ENCODE results near the gene ARHGAP26.

Gene ARHGAP26

DNA sequence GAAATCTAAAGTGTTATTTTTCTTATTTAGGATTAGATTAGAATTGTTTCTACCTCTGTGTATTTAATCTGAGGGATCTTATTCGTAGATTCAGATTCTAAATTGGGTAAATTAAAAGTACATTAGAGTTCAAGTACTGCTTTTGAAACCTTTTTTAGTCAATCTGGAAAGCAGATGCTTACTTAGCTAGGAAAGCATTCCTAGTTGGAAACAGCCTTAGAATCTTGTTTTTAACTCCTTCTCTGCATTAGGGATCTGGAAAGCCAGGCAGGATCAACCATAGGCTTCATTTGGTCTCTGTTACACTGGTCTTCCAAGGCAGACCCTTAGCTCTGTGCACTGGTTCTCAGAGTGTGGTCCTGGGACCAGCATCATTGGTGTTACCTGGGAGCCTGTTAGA, 385.9 kb downstream of the ARHGAP26 start:
- ATAC-seq (ENCODE audit: low read depth), result no peak
- no peak for DNase-seq (ENCODE audit: low spot score in 2 of 2)
- no peak overlapping the region for H3K27ac Mint-ChIP-seq
- H3K27me3 Mint-ChIP-seq, result no peaks in the 10 kb centered on the region
- no peak overlapping the region for H3K4me3 Mint-ChIP-seq
- no peaks in the 10 kb centered on the region for H3K4me1 Mint-ChIP-seq
- H3K36me3 Mint-ChIP-seq, result peaks cover 4% of the 10 kb centered on the region
- no peaks in the 10 kb centered on the region for H3K9me3 Mint-ChIP-seq

DNA sequence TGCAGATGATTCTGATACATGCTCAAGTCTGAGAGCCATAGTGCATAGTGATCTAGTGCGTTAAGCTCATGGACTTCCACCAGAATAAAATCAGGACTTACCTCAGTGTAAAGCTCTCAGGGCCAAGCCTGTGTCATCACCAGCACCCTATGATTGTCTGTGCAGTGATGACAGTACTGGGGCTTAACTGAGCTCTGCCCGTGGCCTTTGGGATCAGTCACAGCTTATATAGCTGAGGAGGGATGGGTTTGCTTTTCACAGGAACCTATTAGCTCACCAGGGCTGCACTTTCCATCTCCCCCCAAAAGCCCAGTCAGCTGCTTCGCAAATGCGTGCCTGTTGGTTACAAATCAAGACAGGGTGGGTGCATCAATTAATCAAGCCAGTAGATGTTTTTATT, 386.4 kb downstream of the ARHGAP26 start:
- H3K4me3 Mint-ChIP-seq, result no peak overlapping the region
- DNase-seq (ENCODE audit: low spot score in 2 of 2) (no peak), ATAC-seq (ENCODE audit: low read depth) (no peak)
- H3K36me3 Mint-ChIP-seq, result peaks cover 4% of the 10 kb centered on the region
- H3K9me3 Mint-ChIP-seq, result no peaks in the 10 kb centered on the region
- no peaks in the 10 kb centered on the region for H3K4me1 Mint-ChIP-seq
- H3K27me3 Mint-ChIP-seq, result no peaks in the 10 kb centered on the region
- no peak overlapping the region for H3K27ac Mint-ChIP-seq

DNA sequence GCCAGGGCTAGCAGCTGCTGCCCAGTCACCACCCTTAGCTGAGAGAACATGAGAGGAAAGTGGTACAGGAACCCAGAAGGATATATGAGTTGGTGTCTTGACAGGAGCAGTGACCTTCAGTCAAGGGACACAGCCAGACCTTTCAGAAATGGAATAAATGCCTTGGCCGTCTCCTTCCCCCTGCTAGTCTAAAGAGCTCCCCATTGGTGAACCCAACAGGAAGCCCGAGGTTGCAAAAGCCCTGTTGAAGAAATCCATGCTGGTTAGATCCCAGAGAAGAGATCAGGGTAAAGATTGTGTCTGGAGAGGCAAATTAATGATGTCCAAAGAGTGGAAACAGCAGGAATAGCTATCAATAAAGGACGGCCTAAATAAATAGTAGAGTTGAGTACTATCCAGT, 388.9 kb downstream of the ARHGAP26 start:
- DNase-seq (ENCODE audit: low spot score in 2 of 2) (no peak), ATAC-seq (ENCODE audit: low read depth) (no peak)
- Mint-ChIP-seq H3K4me1 (no peaks in the 10 kb centered on the region), H3K27me3 (no peaks in the 10 kb centered on the region), H3K27ac (no peak overlapping the region), H3K9me3 (no peaks in the 10 kb centered on the region), H3K36me3 (peaks cover 11% of the 10 kb centered on the region), H3K4me3 (no peak overlapping the region)

GRCh38 chr5:143161885-143162540, 391.8 kb downstream of the ARHGAP26 start:
- H3K9me3 Mint-ChIP-seq, result no peaks in the 10 kb centered on the region
- H3K4me3 Mint-ChIP-seq, result no peak overlapping the region
- no peaks in the 10 kb centered on the region for H3K27me3 Mint-ChIP-seq
- no peak for DNase-seq (ENCODE audit: low spot score in 2 of 2)
- H3K4me1 Mint-ChIP-seq, result peaks cover 5% of the 10 kb centered on the region
- no peak overlapping the region for H3K27ac Mint-ChIP-seq
- no peak for ATAC-seq (ENCODE audit: low read depth)
- H3K36me3 Mint-ChIP-seq, result peaks cover 7% of the 10 kb centered on the region

GRCh38 chr5:143162810-143163209, 392.6 kb downstream of the ARHGAP26 start:
- Mint-ChIP-seq H3K4me3 (no peak overlapping the region), H3K36me3 (peaks cover 7% of the 10 kb centered on the region), H3K27ac (no peak overlapping the region), H3K27me3 (no peaks in the 10 kb centered on the region), H3K9me3 (no peaks in the 10 kb centered on the region), H3K4me1 (peaks cover 5% of the 10 kb centered on the region)
- no peak for ATAC-seq (ENCODE audit: low read depth)
- DNase-seq (ENCODE audit: low spot score in 2 of 2), result no peak

DNA sequence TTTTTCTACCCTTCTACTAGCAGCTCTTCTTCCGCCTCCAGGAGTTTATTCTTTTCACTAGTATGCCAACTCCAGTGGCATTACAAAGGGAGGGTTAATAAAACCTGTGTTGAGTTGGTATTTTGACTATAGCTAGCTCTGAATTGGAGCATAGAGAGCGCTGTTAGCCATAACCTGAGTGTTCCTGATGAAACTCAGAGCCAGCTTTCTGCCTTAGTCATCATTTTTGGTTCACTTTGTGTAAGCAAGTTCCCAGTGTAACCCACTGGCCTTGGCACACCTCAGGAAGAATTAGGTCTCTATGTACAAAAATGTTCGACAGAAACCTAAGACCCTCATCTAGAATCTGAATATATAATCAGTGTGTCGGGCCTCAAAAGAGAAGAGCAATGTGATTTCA, 394.4 kb downstream of the ARHGAP26 start:
- no peak overlapping the region for H3K4me3 Mint-ChIP-seq
- no peak overlapping the region for H3K27ac Mint-ChIP-seq
- H3K27me3 Mint-ChIP-seq, result no peaks in the 10 kb centered on the region
- ATAC-seq (ENCODE audit: low read depth) (no peak), DNase-seq (ENCODE audit: low spot score in 2 of 2) (no peak)
- no peaks in the 10 kb centered on the region for H3K9me3 Mint-ChIP-seq
- H3K36me3 Mint-ChIP-seq, result peaks cover 7% of the 10 kb centered on the region
- H3K4me1 Mint-ChIP-seq, result peaks cover 5% of the 10 kb centered on the region

- Mint-ChIP-seq H3K4me3 (no peak overlapping the region), H3K4me1 (peaks cover 5% of the 10 kb centered on the region), H3K27ac (no peak overlapping the region), H3K27me3 (no peaks in the 10 kb centered on the region), H3K36me3 (peaks cover 7% of the 10 kb centered on the region), H3K9me3 (no peaks in the 10 kb centered on the region)
- no peak for ATAC-seq (ENCODE audit: low read depth)
- DNase-seq (ENCODE audit: low spot score in 2 of 2), result no peak
Observed at GRCh38 chr5:143165049-143165880, 395.1 kb downstream of the ARHGAP26 start.

GRCh38 chr5:143166090-143166489, 395.9 kb downstream of the ARHGAP26 start:
- peaks cover 5% of the 10 kb centered on the region for H3K4me1 Mint-ChIP-seq
- H3K27me3 Mint-ChIP-seq, result no peaks in the 10 kb centered on the region
- no peak overlapping the region for H3K27ac Mint-ChIP-seq
- no peak for DNase-seq (ENCODE audit: low spot score in 2 of 2)
- ATAC-seq (ENCODE audit: low read depth), result no peak
- no peaks in the 10 kb centered on the region for H3K9me3 Mint-ChIP-seq
- peaks cover 7% of the 10 kb centered on the region for H3K36me3 Mint-ChIP-seq
- no peak overlapping the region for H3K4me3 Mint-ChIP-seq

DNA sequence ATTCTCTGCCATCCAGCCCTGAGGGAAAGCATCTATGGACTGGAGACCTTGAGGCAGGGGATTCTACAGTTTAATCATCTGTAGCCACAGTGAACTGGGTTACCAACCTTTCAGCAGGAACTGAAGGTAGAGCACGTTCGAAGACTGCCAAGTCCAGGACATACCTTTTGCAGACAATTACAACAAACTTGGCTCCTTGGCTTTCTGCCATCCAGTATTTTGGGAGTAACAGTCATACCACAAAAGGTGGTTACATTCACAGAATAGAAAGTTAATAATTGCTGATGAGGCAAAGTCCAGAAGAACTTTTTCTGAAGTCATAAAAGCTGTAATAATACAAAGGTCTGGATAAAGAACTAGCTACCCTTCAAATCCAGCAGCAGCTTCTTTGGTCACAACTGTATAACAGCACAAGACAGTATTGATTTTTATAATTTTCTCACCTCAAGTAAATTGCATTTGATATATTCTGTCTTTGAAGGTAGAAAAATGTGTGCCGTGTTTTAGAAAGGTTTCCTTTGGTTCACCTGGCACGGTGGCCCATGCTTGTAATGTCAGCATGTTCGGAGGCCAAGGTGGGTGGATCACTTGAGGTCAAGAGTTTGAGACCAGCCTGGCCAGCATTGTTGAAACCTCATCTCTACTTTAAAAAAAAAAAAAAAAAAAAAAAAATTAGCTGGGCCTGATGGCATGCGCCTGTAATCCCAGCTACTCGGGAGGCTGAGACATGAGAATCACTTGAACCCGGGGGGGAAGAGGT, 396.7 kb downstream of the ARHGAP26 start:
- no peak overlapping the region for H3K4me3 Mint-ChIP-seq
- peaks cover 7% of the 10 kb centered on the region for H3K36me3 Mint-ChIP-seq
- no peak for ATAC-seq (ENCODE audit: low read depth)
- no peak for DNase-seq (ENCODE audit: low spot score in 2 of 2)
- H3K27ac Mint-ChIP-seq, result no peak overlapping the region
- no peaks in the 10 kb centered on the region for H3K27me3 Mint-ChIP-seq
- no peaks in the 10 kb centered on the region for H3K9me3 Mint-ChIP-seq
- H3K4me1 Mint-ChIP-seq, result peaks cover 5% of the 10 kb centered on the region

GRCh38 chr5:143168171-143168741, 398.1 kb downstream of the ARHGAP26 start:
- Mint-ChIP-seq H3K36me3 (peaks cover 4% of the 10 kb centered on the region), H3K9me3 (no peaks in the 10 kb centered on the region), H3K27ac (no peak overlapping the region), H3K27me3 (no peaks in the 10 kb centered on the region), H3K4me1 (peaks cover 5% of the 10 kb centered on the region), H3K4me3 (no peak overlapping the region)
- ATAC-seq (ENCODE audit: low read depth) (no peak), DNase-seq (ENCODE audit: low spot score in 2 of 2) (no peak)

DNA sequence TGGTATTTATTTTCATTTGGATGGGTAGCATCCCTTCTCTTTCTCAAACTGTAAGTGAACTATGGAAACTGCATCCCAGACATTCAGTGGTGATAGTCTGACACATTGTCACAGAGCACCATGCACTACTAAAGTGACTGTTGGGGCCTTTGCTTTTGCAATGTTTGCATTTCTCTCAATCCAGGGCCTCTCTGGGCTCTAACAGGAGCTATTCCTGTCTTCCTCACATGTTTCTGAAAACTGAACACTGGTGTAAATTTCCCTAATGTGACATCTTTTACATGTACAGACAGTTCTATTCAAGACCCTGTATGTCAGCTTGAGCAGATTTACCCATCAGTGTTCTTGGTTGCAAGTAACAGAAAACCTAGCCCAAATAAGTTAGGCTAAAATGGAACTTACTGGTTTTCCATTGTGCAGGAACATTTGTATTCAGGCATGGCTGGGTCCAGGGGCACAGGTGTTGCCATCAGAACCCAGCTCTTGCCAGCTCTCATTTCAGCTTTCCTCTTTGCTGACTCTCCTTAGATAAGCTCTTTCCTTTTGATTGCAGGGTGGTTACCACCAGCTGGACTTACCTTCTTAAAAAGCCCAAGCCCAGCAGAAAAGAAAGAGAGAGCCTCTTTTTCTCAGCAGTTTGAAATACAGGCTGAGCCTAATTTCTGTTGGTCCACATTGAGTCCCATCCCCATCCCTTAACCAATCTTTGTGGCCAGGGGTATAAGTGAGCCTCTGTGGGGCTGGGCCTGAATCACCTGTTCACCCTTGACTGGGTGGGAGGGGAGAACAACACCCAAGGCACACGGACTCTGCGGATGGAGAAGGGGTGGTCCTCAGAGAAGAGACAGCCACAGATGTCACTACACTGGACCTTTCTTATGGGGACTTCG, 399.0 kb downstream of the ARHGAP26 start:
- no peaks in the 10 kb centered on the region for H3K27me3 Mint-ChIP-seq
- ATAC-seq (ENCODE audit: low read depth) (no peak), DNase-seq (ENCODE audit: low spot score in 2 of 2) (no peak)
- H3K4me3 Mint-ChIP-seq, result no peak overlapping the region
- H3K4me1 Mint-ChIP-seq, result peaks cover 5% of the 10 kb centered on the region
- peaks cover 4% of the 10 kb centered on the region for H3K36me3 Mint-ChIP-seq
- H3K9me3 Mint-ChIP-seq, result no peaks in the 10 kb centered on the region
- no peak overlapping the region for H3K27ac Mint-ChIP-seq

GRCh38 chr5:143170104-143170503, 399.9 kb downstream of the ARHGAP26 start:
- no peaks in the 10 kb centered on the region for H3K27me3 Mint-ChIP-seq
- ATAC-seq (ENCODE audit: low read depth) (no peak), DNase-seq (ENCODE audit: low spot score in 2 of 2) (no peak)
- H3K9me3 Mint-ChIP-seq, result no peaks in the 10 kb centered on the region
- no peak overlapping the region for H3K4me3 Mint-ChIP-seq
- peaks cover 2% of the 10 kb centered on the region for H3K4me1 Mint-ChIP-seq
- peaks cover 4% of the 10 kb centered on the region for H3K36me3 Mint-ChIP-seq
- no peak overlapping the region for H3K27ac Mint-ChIP-seq

DNA sequence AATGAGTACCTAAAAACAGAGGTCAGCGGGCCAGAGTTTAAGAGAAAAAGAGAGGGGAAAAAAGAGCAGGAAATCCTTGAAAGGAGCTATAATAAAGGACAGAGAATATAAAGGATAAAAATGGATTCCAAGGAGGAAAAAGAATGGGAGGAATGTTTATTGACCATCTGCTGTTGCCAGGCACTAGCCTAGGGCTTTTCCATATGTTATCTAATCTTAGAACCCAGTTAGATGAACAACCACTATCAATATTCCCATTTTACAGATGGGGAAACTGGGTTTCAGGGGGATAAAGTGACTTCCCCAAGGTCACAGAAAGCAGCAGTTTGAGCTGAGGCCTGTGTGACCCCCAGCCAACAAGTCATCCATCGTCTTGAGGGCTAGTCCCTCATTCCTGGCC, 400.8 kb downstream of the ARHGAP26 start:
- Mint-ChIP-seq H3K4me3 (no peak overlapping the region), H3K27me3 (no peaks in the 10 kb centered on the region), H3K4me1 (no peaks in the 10 kb centered on the region), H3K9me3 (no peaks in the 10 kb centered on the region), H3K36me3 (peaks cover 4% of the 10 kb centered on the region), H3K27ac (no peak overlapping the region)
- no peak for DNase-seq (ENCODE audit: low spot score in 2 of 2)
- ATAC-seq (ENCODE audit: low read depth), result no peak
